ENCODE measurements around the gene CENPU.
"Not testable (repeated sequence)": the region's sequence is repeated elsewhere in the genome, so short reads cannot be mapped to it uniquely, and the experiment has no call there.

The CENPU gene

GRCh38 chr4:184660978-184661377, 72.9 kb downstream of the CENPU start:
- DNase-seq, result no peak

- not testable (repeated sequence) for DNase-seq
Measured at GRCh38 chr4:184657820-184658219, 76.1 kb downstream of the CENPU start.

DNA sequence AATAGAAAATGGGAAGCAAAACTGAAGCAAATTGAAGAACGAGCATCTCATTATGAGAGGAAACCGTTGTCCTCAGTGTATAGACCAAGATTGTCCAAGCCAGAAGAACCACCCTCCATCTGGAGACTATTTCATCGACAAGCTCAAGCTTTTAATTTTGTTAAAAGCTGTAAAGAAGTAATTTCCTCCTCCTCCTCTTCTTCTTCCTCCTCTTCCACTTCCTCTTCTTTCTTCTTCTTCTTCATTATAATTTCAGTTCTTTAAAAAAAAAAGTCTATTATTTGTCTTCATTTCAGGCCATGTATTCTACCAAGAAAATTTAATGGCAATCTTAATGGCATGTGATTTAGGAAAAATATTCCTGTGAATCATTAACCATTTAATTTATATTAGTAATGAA, 76.8 kb downstream of the CENPU start:
- no peak for DNase-seq

- DNase-seq, result no peak
Measured at GRCh38 chr4:184655889-184656869, 77.7 kb downstream of the CENPU start.

DNA sequence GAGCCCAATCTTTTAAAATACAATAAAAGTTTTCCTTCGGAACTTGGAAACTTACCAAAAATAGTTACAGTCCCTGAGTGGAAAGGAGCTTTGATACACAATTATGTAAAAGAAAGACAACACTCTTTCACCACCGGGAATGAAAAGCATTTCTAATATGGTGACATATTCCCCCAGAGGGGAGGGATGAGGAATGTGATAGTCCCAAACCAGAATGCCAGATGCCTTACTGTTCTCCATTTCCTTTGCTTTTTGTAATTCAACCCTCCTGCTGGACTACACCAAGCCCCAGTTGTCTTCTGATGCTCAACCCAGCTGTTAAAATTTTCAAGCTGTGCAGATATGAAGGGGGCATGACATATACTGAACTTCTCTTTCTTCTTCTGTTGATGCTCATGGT, 80.2 kb downstream of the CENPU start:
- DNase-seq, result no peak

GRCh38 chr4:184652681-184653080, 81.2 kb downstream of the CENPU start:
- DNase-seq, result not testable (repeated sequence)

DNA sequence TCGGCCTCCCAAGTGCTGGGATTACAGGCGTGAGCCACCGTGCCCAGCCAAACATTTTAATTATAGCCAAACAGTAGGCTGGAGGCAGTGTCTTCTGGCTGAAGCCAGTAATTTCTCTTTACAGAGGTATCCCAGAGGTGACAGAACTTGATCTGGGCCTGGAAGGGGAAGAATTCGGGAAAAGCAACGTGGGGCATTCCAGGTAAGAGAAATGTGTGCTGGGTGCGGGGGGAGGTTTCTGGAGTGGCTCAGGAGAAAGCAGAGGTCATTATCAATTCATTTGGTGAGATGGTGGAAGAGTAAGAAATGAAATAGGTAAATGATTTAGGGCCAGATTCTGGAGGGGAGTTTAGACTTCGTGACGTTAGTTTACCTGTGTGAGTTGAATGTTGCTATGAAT, 82.0 kb downstream of the CENPU start:
- DNase-seq, result no peak

- DNase-seq, result peak; percentile 28
Measured at GRCh38 chr4:184649971-184650855, 83.7 kb downstream of the CENPU start.

- DNase-seq, result peak; percentile 96
Measured at GRCh38 chr4:184649026-184649970, 84.6 kb downstream of the CENPU start, which contains the start of the genes CASP3 and PRIMPOL. Gene CASP3, minus strand, starts transcription at chr4:184649447. Its CDS starts 10,994 bp downstream, at chr4:184638453. Gene PRIMPOL, plus strand, starts transcription at chr4:184649738. Its CDS starts 7,403 bp downstream, at chr4:184657141.

- peak; percentile 55 for DNase-seq
Measured at GRCh38 chr4:184648313-184649025, 85.4 kb downstream of the CENPU start.

- no peak for DNase-seq
Measured at GRCh38 chr4:184648054-184648312, 85.9 kb downstream of the CENPU start.

DNA sequence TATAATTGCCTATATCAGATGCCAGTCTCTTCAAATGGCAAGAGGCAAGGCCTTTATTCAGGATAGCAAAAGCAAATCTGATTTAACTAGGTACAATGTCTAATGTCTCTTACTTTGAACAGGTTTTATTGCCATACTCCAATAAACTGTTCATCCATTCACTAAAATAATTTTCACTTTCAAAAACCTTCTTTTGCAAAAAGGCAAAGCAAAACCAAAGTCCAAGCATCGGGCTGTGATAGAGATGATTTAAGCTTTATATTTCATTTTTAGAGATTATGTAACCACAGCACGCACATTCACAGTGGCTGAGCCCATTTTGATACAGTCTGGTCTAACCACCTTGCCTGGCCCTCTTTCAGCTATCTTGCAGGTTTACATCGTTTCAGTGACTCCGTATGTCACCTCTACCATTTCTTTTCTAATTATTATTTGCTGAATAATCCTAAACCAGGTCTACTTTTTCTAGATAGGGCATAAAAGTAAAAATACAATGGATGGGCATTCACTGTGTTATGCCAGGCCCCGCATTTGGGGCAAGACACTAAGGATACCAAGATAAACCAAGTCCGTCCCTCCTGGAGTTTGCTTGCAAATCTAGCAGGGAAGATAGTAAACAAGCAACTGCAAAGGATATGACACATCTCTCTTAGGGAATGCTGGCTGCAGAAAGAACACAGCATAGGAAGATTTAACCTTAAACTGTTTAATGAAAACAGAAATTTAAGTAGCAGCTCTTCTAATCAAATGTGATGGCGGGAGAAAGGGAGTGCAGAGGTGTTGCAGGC, 86.4 kb downstream of the CENPU start:
- no peak for DNase-seq

DNA sequence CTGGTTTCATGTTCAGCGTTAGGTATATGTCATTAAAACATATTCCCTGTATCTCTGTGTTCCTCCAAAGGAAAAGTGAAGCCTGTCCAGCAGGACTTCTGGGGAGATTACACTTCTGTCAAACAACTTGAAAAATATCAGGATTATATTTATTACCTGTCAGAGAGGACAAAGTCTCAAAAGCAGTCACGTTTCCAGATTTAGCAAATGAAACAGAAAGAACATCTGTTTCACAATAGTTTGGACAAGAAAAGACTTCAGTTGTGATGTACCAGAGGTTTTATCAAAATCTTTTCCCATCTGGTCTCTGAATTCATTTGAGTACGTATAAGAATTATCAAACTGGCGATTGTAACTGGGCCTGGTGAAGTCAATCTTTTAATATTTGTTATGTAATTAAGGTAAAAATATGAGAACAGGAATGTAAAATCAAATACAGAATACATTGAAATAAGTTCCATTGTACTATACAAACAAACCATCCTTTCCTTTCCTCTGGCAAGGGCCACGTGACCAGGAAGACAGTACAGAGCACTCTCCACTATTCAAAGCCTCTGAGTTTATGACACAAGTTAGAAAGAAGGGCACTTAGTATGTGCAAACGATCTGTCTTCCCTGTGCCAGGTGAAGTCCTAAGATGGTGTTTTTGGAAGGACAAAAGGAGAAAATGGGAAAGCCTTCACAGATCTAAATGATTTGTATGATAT, 87.8 kb downstream of the CENPU start:
- no peak for DNase-seq

DNA sequence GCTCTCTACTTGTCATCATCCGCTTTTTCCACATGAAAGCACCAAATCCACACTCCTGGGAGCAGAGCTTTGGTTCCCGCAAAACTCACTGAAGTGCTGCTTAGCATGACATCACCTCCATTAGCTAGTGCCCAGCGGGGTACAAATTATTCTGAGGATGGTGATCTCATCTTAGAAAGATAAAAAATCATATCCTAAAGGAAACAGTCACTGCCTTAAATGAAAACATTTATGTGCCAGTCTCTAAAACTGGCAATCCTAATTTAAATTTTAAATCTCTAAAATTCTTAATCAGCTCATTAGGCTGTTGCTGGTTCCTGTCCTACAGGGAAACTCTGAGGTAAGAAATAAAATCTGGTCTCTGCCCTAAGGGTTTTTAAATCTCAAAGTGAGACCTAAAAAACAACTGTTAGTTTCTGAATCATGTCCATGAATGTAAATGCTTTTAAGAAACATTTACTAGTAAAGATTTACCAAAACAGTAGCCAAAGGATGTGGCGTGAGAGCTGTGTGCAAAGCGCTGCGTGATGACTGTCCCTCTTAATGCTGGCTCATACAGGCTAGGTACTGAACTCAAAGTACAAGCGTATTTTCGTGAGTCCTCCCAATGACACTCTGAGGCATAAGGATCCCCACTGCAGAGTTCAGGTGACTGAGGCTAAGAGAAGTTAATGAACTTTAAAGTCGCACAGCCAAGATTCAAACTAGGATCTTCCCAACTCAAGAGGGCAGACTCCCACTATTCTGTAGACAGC, 89.2 kb downstream of the CENPU start:
- peak; percentile 12 for DNase-seq
